AG09319 (cell line): Measurements from ENCODE around the gene VWA3B.
"Not testable (repeated sequence)": the region's sequence is repeated elsewhere in the genome, so short reads cannot be mapped to it uniquely, and the experiment has no call there.

Source experiments
- DNase-seq: peaks from one replicate; pipeline ENCODE4 v3.0.0-alpha.2; 2010; ENCODE audit warnings: low read depth; ENCODE audit errors: extremely low read depth
- TF ChIP-seq, protein P1 (sequence below): IDR thresholded peaks from 2 replicates; pipeline ENCODE4 v1.5.1; 2011; ENCODE audit warnings: low read depth, mild to moderate bottlenecking, inconsistent platforms, low read length, moderate library complexity

The VWA3B gene

DNA sequence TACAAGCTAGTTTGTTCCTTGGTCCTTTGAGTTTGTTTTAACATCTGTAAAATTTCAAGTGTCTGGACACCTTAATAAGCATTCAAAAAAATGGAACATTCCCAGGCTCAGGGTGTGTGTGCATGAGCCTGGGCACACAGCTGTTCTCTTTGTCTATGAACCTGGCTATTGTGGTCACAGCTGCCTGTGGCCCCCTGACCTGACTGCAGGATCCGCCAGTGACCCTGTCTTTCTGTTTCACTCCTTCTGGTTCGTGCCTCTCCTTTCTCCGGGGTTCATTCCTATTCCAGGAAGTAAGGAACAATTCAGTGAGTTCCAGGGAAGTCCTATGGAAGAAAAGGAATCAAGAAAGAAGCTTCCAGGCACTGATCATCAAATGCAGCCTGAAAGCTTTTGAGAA lies 35.6 kb downstream of the VWA3B start:
- TF ChIP-seq, protein P1, sequence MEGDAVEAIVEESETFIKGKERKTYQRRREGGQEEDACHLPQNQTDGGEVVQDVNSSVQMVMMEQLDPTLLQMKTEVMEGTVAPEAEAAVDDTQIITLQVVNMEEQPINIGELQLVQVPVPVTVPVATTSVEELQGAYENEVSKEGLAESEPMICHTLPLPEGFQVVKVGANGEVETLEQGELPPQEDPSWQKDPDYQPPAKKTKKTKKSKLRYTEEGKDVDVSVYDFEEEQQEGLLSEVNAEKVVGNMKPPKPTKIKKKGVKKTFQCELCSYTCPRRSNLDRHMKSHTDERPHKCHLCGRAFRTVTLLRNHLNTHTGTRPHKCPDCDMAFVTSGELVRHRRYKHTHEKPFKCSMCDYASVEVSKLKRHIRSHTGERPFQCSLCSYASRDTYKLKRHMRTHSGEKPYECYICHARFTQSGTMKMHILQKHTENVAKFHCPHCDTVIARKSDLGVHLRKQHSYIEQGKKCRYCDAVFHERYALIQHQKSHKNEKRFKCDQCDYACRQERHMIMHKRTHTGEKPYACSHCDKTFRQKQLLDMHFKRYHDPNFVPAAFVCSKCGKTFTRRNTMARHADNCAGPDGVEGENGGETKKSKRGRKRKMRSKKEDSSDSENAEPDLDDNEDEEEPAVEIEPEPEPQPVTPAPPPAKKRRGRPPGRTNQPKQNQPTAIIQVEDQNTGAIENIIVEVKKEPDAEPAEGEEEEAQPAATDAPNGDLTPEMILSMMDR: no peak
- no peak for DNase-seq

DNA sequence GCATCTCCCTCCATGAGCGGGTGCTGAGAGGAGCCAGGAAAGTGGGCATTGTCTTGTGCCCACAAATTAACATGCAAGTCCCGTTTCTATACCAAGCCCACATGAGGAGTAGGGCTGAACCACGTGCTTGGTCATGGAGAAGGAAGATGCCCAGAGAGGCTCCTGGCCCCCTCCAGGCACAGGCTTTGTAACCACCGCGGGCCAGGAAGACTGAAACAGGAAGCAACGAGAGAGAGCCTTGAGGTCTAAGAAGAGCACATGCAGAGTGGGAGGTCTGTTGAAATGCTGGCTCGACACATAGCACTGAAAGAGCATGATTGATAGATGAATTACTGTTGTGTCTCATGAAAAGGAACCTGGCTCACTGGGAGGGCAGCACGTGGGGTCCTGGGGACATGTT lies 36.3 kb downstream of the VWA3B start:
- DNase-seq: no peak

GRCh38 chr2:98126061-98126460 lies 39.1 kb downstream of the VWA3B start:
- TF ChIP-seq, protein P1: no peak
- DNase-seq: no peak

More for the DNA sequence above, 36.3 kb downstream of the VWA3B start:
- TF ChIP-seq, protein P1: no peak

DNA sequence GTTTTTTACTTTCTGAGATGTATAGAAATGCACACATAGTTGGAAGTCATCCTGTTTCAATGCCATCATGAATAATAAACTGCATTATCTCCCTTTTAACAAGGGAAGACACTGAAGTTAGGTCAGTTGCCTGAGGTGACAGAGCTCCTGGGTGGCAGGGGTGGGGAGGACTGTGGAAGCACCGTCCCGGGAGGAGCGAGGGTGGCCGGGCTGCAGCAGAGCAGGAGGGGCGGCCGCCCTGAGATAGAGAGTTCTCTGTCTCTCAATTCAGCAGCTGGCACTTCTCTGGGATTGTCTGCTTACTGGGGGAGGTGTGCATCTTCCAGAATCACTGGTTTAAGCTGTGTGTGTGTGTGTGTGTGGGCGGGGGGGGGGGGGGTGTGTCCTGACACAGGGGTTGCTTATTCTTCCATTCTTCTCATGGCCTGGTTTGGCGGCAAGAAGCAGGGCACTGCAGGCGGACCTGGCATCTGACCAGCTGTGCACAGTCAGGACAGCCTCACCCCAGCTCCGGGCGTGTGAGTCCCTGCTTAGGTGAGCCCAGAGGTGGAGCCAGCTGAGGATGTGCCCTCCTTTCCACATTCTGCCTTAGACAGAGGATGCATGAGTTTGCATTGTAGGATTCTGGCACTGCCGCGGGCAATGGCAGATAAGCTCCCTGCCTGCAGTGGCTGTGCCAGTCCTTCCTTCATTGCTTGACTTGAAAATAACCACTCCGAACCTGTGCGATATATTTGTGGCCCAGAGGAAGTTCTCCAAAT lies 40.4 kb downstream of the VWA3B start:
- no peak for DNase-seq
- TF ChIP-seq, protein P1: no peak

DNA sequence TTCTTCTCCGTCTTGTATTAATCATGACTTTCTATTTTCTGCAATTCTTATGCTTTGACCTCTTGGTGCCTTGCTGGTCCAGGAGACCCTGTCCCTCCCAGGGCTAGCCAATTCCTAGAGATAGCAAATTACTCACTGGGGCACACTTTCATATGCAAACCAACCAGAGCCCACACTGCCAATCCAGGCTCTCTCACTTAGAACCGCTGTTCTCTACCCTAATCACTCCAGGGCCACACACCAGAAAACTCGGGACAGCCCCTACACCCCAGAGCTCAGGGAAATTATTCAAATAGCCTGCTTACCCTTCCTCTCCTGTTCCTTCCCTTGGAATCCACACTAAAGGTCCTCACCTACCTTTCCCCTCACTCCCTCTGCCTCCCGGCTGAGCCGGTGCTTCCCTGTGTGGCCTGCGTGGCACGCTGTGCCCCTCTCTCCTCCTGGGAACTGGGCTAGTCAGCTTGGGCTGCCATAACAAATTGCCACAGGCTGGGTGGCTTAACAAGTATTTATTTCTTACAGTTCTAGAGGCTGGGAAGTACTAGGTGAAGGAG lies 41.7 kb downstream of the VWA3B start:
- no peak for DNase-seq
- TF ChIP-seq, protein P1: no peak

- DNase-seq: not testable (repeated sequence)
Observed at GRCh38 chr2:98130073-98130472, 43.1 kb downstream of the VWA3B start.

DNA sequence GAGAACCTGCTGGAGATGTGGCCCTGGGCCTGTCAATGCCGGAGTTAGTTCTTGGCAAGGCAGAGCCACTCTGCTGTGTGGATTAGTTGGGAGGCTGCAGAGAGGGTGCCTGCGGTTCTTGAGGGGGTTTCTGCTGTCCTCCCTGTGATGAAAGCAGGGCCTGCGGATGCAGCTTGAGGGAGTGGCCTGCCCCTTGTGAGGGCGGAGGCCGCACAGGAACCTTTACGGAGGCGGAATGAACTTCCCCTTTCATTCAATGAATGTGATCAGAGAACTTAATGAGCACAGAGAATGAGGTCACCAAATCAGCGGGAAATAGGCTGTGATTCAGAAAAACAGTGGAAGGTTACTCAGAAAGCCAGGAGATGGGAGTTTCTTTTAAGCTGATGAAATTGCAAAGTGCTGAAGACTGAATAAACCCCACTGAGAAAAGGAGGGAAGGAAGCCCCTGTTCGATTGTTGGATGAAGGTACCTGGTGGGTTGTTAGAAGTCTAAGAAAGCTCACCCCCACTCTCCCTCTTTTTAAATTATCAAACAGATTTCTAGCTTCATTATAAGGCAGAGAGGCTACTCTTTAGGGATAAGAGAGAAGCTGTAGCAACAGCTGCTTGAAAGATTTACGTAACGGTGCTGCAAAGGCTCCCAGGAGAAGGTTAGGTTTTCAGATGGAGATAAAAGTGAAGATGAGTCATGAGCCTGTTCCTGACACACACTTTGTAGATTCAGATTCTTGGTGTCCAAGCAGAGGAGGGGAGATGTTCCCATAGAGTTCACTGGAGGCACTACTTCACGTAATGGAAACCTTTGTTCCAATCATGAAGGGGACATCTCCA lies 47.4 kb downstream of the VWA3B start:
- TF ChIP-seq, protein P1: no peak
- no peak for DNase-seq
